ENCODE data around the gene MCM7.

The MCM7 gene

DNA sequence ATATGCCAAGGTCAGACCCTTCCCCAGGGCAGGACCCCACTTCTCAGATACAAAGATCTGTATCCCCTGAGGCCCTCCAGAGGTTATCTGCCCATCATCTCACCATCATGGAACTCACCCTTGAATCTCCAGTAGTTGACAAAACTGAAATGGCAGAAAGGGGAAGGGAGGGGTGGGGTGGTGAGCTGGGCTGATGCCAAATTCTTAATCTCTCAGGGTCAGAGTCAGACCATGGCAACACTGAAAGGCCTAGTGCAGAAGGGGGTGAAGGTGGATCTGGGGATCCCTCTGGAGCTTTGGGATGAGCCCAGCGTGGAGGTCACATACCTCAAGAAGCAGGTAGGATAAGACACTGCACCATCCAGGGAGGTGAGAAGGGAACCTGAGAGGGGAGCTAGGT lies 21.4 kb upstream of the MCM7 start:
- DNase-seq (ENCODE audit: low read depth), result no peak

DNA sequence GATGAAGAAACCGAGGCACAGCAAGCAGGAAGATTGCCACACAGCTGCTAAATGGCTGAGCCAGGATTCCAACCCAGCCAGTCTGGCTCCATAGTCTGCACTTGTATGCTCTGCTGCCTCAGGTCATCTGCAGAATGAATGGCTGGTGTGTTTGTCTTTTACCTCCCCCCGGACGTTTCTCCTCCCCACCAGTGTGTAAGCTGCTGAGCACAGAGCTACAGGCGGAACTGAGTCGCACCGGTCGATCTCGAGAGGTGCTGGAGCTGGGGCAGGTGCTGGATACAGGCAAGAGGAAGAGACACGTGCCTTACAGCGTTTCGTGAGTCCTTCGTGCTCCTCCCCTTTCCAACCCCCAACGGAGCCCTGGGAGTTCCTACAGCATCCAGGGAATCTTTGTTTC lies 20.9 kb upstream of the MCM7 start:
- no peak for DNase-seq (ENCODE audit: low read depth)

DNA sequence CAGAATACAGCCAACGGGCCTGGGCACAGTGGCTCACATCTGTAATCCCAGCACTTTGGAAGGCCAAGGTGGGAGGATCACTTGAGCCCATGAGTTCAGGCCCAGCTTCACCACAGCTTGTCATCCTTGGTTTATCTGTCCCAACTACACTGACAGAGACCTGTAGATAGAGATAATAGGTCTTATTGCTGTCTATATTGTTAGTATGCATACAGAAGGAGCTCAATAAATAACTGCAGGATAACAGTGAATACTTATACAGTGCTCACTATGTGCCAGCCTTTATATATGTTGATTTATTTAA lies 19.5 kb upstream of the MCM7 start:
- no peak for DNase-seq (ENCODE audit: low read depth)

DNA sequence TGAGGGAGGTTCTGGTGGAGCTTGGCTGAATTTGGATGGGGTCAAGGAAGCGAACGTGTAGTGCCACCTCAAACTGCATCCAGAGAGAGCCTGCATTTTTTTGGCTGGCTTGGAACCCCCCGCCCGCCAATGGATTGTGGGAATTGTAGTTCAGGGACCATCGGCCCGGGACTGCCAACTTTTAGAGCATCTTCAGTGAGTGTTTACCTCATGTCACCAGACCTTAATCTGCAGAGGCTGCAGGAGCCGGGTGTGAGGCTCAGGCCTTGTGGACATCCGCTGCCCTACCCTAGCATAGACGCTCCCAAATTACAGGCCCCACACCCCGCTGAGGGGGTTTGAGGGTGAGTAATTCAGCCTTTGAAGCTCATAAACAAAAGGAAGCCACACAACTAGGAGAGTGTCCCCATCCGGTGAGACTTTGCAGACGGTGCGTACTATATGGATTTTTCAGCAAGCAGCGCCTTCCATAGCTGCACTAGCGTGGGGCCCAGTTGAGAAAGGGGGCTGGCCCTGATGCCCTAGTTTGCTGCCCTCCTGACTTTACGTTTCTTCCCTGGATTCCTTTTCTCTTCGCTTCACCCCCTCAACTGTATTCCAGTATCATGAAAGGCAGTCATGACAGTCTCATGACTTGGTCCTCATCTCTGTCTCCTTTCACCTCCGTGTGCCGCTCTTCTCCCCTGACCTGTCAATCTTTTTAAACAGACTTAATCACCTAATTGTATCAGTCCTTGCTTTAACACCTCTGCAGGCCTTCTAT lies 19.0 kb upstream of the MCM7 start:
- peak; percentile 50 for DNase-seq (ENCODE audit: low read depth)

DNA sequence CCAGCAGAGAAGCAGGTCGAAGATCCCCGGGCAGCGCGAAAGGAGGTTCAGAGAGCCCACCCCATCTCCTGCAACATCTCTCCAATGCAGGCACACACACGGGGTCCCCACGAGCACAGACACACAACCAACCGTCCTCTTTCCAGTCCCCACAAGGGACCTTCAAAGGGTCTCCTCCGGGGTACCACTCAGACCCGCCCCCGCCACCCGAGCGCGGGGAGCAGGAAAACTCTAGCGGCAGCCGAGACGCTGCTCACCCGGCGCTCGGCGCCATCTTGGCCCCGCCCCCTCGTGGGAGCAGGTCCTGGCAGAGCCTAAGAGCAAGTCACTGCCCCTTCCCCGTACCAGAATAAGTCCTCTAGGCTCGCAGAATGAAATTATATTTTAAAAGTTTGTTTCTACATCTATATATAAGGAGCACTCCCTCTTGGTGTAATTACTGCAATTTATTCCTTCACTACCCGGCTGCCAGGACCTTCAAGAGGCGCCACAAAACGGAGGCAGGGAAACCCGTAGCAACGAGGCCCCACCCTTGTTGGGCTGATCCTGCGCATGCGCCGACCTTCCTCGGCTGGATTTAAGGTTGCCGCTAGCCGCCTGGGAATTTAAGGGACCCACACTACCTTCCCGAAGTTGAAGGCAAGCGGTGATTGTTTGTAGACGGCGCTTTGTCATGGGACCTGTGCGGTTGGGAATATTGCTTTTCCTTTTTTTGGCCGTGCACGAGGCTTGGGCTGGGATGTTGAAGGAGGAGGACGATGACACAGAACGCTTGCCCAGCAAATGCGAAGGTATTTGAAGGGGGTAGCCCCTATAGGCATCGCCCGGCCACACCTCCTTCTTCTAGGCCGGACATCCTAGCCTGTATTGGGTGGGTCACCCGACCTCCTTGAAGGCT lies 18.1 kb upstream of the MCM7 start, which contains the start of the genes CNPY4 and TAF6:
TSS of gene CNPY4 (plus strand) at position 563 of the 898 bp plus-strand sequence. CDS start at position 674, 111 bp downstream.
TSS of gene TAF6 (minus strand) at position 287 of the 898 bp plus-strand sequence. CDS start 5,149 bp downstream, outside the sequence.
- peak; percentile 80 for DNase-seq (ENCODE audit: low read depth)

DNA sequence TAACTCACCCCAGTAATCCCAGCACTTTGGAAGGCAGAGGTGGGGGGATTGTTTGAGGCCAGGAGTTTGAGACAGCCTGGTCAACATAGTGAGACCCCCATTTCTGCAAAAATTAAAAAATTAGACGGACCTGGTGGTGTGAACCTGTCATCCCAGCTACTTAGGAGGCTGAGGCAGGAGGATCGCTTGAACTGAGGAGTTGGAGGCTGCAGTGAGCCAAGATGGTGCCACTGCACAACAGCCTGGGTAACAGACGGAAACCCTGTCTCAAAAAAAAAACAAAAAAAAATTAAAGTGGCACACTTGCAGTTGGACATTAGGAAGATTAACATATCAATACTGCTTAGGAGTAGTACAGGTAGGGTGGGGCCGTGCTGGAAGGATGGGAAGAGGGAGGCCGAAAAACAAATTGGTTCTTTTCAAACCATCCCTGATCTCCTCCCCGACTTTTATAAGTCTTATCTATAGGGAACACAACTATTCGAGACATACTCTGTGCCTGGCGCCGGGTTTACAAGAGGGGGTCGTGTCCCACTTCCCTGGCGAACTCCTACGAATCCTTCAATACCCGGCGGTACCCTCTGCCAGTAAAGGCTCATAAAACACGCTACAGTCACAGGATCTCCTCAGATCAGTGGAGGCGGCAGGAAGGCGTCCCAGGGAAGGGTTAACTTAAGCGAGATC lies 17.3 kb upstream of the MCM7 start:
- no peak for DNase-seq (ENCODE audit: low read depth)

DNA sequence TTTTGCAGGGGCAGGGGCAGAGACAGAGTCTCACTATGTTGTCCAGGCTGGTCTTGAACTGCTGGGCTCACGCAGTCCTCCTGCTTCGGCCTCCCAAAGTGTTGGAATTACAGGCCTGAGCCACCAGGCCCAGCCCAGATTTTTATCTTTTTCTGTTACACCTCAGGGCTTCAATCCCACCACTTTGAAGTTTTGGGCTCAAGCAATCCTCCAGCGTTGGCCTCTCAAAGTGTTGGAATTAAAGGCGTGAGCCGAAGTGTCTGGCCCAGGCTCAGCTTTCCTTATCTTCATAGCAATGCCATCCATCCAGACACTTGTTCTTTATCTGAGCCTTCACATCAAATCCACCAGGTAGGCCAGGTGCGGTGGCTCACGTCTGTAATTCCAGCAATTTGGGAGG lies 13.8 kb upstream of the MCM7 start:
- no peak for DNase-seq (ENCODE audit: low read depth)

DNA sequence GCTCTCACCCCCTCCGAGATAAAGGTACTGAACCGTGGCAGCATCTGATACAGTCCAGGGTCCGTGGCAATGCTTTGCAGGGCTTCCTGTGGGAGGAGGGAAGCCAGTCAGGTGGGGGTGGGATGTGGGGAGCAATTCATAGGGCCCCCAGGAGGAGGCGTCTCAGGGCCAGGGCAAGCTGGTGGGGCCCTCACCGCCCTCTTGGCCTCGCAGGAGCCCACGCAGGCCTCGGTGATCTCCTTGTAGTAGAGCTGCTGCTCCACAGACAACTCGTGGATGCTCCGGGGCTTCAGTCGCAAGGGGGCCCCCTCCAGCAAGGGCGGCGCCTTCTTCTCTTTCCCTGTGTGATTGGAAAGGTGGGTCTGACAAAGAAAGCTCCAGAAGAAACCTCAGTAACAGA lies 10.7 kb upstream of the MCM7 start:
- DNase-seq (ENCODE audit: low read depth), result no peak

DNA sequence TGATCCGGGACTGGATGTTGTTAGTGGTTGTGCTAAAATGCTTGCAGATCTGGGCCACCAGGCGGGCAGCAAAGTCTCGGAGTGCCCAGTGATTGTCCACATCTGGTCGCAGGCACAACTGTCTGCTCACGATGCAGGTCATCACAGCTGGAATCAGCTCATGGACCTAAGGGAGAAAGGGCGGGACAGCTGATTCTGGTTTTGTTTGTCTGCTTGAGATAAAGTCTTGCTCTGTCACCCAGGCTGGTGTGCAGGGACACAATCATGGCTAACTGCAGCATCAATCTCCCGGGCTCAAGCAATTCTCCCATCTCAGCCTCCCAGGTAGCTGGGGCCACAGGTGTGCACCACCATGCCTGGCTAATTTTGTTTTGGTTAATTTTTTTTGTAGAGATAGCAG lies 10.0 kb upstream of the MCM7 start:
- no peak for DNase-seq (ENCODE audit: low read depth)

DNA sequence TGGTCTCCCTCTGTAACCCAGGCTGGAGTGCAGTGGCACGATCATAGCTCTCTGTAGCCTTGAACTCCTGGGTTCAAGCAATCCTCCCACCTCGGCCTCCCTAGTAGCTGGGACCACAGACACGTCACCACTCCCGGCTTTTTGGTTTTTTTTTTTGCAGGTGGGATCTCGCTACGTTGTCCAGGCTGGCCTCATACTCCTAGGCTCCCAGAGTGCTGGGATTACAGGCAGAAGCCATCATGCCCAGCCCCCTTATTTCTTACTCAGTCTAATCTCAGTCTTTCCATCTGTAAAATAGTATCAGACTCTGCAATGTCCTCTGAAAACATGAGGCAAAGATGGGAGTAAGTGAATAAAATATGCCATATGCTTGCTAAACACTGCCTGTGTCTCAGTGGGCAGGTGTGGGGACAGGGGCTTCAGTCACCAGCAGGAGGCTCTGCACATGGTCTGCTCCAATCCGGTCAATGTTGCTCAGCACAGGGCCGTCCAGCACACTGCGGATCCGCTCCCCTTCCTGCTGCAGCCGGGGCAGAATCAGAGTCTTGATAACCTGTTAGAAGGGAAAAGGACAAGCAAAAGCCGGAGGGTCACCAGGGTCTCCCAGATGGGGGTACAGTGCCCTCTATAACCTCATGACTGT lies 8.4 kb upstream of the MCM7 start:
- DNase-seq (ENCODE audit: low read depth), result no peak

DNA sequence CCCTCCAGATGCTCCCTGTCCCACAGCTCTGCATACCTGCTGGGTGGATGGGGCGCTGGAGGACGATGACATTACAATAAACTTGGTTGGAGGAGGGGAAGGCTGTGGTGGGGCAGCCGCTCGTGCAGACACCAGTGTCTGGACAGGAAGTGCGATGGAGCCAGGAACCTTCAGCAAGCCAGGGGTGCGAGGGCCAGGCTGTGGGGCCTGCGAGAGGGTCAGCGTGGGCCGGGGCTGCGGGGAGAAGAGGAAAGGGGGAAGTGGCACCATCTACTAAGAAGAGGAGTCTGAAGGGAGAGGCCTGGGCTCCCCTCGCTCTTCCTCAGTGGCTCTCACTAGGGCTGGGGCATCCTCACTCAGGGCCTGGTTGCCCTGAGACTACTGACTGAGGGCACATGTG lies 6.7 kb upstream of the MCM7 start:
- DNase-seq (ENCODE audit: low read depth), result no peak

DNA sequence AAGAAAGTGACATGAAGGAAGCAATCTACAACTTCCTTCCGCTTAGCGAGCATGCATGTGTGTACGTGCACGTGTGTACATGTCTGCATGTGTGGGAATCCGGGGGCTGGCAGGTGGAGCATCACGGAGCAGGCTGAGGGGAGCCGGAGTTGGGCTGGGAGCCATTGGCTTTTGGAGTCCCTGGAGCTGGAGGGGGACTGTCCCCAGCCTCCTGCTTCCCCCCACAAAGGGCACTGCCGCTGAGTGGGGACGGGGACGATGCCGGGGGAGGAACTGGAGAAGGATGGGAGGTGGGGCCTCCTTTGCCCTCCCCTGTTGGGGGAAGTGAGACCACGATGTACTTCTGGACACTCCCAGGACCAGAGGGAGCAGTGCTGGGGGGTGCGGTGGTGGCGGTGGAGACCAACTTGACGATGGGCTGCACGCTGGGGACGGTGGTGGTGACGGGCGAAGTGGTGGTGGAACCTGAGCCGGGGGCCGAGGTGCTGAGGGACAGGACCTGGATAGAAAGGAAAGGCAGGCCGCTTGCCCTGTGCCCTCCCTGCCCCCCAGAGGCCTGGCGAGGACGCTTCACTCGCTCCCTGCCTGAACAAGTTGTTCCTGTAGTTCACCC lies 6.0 kb upstream of the MCM7 start:
- DNase-seq (ENCODE audit: low read depth), result no peak

DNA sequence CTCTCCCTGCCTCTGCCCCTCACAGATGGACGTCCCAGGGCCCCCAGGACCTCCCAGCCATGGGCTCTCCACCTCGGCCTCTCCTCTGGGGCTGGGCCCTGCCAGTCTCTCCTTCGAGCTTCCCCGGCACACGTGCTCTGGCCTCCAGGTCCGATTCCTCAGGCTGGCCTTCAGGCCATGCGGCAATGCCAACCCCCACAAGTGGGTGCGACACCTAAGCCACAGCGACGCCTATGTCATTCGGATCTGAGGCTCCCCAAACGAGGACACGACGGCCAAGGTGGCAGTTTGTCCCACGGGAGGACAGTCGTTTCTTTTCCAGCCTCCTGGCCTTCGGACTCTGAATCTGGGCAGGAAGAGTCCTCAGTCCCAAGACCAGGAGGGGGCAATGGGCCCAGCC lies 5.4 kb upstream of the MCM7 start:
- DNase-seq (ENCODE audit: low read depth), result no peak

DNA sequence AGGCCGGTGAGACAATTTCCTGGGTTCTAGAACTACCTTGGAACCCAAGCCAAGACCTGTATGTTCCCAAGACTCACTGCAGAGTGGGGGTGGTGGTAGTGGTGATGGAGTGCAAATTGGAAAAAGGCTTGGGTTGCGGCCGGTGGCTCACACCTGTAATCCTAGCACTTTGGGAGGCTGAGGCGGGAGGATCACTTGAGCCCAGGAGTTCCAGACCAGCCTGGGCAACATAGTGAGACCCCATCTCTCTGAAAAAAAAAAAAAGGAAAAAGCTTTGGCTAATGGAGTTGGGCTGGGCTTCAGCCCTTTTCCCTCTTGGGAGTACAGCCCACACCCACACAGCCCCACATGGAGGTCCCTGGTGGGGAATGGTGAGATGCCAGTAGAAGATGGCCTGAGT lies 4.3 kb upstream of the MCM7 start:
- DNase-seq (ENCODE audit: low read depth), result no peak

DNA sequence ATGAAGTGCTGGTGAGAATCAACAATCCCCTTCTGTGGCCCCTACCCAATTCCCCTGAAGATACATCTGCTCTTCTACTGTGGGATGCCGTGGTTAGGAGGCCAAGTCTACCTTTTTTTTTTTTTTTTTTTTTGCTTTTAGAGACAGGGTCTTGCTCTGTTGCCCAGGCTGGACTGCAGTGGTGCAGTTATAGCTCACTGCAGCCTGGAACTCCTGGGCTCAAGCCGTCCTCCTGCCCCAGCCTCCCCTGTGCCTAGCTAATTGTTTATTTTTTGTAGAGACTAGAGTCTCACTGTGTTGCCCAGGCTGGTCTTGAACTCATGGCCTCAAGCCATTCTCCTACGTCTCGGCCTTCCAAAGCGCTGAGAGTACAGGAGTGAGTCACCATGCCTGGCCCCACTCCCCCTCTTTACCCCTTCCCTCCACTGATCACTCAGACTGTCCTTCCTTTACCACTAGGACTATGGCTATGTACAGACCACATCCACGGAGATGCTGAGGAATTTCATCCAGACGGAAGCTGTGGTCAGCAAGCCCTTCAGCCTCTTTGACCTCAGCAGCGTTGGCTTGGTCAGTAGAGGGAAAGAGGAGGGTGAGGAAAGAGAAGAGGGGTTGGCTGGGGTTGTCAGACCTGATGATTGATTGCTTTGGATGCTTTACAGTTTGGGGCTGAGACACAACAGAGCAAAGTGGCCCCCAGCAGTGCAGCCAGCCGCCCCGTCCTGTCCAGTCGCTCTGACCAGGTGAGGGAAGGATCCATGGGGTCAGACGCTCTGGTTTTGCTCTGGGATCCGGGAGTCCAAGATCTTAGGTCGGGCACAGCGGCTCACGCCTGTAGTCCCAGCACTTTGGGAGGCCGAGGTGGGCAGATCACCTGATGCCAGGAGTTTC lies 2.0 kb upstream of the MCM7 start:
- DNase-seq (ENCODE audit: low read depth), result peak; percentile 55

DNA sequence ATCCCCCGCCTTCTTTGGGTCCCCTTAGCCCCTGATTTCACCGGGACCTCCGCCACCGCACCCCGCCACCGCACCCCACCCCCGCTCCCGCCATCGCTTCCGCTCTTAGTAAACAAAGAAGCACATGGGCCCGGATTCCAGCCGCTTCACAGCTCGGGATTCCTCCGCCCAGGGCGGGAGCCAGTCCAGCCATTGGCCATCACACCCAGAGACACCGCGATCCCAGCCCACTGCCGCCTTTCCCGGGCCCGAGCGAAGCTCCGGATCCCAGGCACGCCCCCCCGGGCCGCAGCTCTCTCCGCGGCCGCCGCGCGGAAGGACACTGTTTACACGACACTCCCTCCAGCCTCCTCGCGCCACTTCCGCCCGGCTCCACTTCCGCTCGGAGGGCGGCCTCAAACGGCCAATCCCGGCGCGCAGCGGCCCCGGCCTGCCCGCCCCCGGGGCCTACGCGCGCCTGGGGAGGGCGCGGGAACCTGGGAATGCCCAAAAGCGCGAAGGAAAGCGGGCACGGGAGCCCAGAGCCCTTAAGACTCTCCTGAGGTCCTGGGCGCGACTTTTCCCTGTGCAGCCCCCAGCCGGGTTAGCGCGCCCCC lies 679 bp downstream of the MCM7 start:
- DNase-seq (ENCODE audit: low read depth), result peak; percentile 93

DNA sequence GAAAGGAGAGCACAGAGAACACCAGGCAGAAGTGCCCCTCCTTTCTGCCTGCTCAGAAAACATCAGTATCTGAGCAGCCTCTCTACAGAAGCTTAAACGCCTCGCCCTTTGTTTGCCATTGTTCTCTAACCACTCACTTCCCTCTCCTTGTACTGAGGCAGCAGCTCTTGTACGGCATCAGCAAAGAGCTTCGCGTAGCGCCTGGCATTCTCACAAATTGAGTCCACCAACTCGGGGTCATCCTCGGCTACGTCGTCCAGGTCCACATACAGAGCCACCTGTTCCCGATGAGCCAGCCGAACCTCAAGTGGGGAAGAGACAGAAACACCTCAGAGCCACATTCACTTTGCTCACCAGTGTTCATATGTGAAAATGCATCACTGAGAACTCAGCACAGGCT lies 1.7 kb downstream of the MCM7 start:
- no peak for DNase-seq (ENCODE audit: low read depth)

DNA sequence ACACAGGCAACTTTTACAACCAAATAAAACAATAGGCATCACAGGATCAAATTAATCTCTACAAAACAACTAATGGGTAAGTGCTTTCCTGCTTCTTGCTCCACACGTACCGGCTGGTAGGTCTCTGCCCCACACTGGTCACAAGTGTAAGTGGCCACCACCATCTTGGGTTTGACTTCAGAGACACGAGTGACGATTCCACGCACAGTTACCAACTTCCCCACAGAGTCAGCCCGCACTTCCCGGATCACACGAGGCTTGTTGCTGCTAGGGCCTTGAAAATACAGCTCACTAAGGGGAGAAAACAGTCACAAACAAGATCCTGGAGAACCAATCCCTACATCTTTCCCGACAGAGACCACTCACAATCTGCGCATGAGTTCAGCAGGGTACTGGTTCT lies 2.3 kb downstream of the MCM7 start:
- no peak for DNase-seq (ENCODE audit: low read depth)

DNA sequence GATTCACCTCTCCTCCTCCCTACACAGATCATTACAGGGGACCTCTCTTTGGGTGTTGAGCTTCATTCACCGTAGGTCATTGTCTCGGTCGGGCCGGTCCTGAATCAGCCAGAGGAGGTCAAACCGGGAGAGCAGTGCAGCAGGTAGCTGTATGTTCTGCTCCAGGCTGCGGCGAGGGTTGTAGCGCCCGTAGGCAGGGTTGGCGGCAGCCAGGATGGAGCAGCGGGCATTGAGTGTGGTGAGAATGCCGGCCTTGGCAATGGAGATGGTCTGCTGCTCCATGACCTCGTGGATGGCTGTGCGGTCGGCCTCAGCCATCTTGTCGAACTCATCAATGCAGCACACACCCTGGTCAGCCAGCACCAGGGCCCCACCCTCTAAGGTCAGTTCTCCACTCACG lies 5.5 kb downstream of the MCM7 start:
- DNase-seq (ENCODE audit: low read depth), result no peak

DNA sequence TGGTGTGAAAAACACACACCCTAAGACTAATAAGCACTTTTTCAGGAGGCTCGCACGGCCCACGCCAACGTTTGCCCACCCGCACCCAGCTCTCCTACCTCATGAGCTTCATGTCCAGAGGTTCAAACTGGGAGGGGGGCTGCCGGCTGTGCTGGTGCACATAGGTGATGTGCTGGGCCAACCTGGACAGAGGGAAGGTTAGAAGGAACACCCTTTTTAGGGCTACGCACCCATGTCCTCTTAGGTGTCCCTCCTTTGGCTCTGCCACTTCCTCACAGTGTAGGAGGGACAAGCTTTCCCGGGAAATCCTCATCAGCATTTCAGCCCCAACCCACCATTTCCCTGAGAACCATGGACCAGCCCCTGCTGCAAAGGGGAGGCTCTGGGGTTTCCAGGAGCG lies 5.9 kb downstream of the MCM7 start:
- DNase-seq (ENCODE audit: low read depth), result no peak

Data from stromal cell of bone marrow (primary cell).